HepG2 (cell line): ENCODE results near the gene BIN1.

Experiments
- RFXANK ChIP-seq: IDR thresholded peaks from 2 replicates; pipeline ENCODE4 v1.6.1; 2016
- ZNF746 ChIP-seq: sonication (generic); formaldehyde crosslinking; IDR thresholded peaks from 2 replicates; pipeline ENCODE4 v1.8.0; 2022; ENCODE audit warnings: mild to moderate bottlenecking, missing genetic modification reagents
- TF ChIP-seq, protein P1 (sequence below): sonication (generic); formaldehyde crosslinking; IDR thresholded peaks from 2 replicates; pipeline ENCODE4 v1.4.0; 2020; ENCODE audit warnings: missing genetic modification reagents

DNA sequence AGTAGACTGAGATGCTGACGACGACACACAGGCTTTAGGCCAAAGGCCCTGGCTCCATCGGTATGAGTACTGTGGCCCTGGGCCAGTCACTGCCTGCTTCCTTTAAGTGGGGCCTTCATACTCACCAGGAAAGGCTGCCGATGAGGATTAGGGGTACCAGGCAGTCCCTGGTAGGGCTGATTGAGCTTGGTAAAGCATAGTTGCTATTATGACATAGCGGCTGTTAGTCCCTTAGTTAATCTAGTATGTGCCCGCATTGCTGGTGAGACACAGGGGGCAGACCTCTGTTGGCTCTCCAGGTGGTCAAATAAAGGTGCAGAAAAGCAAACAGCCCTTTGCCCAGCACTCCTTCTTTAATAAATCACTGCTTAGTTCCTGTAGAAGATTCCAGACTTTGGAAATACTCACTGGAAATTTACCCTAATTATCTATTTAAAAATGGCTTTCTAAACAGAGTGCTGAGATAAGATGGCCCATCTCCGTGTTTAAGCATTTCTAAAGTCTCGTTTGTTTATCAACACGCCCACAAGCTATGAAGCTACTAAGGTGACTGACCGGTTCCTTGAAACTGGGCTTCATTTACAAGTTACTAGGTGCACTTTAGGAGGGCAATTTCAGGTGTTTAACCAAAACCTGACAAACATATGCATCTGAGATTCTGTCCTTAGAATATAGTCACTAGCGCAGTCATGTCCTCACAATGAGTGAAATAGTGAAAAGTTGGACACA lies 8.7 kb upstream of the BIN1 start:
- TF ChIP-seq ZNF746 (CRISPR knock-in tag) (no peak), RFXANK (CRISPR knock-in tag) (no peak)
- TF ChIP-seq, protein P1, sequence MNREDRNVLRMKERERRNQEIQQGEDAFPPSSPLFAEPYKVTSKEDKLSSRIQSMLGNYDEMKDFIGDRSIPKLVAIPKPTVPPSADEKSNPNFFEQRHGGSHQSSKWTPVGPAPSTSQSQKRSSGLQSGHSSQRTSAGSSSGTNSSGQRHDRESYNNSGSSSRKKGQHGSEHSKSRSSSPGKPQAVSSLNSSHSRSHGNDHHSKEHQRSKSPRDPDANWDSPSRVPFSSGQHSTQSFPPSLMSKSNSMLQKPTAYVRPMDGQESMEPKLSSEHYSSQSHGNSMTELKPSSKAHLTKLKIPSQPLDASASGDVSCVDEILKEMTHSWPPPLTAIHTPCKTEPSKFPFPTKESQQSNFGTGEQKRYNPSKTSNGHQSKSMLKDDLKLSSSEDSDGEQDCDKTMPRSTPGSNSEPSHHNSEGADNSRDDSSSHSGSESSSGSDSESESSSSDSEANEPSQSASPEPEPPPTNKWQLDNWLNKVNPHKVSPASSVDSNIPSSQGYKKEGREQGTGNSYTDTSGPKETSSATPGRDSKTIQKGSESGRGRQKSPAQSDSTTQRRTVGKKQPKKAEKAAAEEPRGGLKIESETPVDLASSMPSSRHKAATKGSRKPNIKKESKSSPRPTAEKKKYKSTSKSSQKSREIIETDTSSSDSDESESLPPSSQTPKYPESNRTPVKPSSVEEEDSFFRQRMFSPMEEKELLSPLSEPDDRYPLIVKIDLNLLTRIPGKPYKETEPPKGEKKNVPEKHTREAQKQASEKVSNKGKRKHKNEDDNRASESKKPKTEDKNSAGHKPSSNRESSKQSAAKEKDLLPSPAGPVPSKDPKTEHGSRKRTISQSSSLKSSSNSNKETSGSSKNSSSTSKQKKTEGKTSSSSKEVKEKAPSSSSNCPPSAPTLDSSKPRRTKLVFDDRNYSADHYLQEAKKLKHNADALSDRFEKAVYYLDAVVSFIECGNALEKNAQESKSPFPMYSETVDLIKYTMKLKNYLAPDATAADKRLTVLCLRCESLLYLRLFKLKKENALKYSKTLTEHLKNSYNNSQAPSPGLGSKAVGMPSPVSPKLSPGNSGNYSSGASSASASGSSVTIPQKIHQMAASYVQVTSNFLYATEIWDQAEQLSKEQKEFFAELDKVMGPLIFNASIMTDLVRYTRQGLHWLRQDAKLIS (CRISPR knock-in tag): no peak
